HUES6 (cell line): ENCODE data around the gene TMEM269.
A peak's percentile ranks its signal among the peaks of the same experiment; 100 is the strongest.
"Not testable (repeated sequence)": the region's sequence is repeated elsewhere in the genome, so short reads cannot be mapped to it uniquely, and the experiment has no call there.

Source experiments
- H3K27ac ChIP-seq: 2 replicates; pipeline ENCODE4 v1.7.0; 2013; ENCODE audit warnings: low read depth, mild to moderate bottlenecking, low read length, inconsistent platforms
- H3K27me3 ChIP-seq: 2 replicates; pipeline ENCODE4 v1.6.1; 2013; ENCODE audit warnings: low read length; ENCODE audit not compliant: control insufficient read depth, insufficient read depth
- H3K36me3 ChIP-seq: 2 replicates; pipeline ENCODE4 v1.6.1; 2013; ENCODE audit warnings: low read length; ENCODE audit not compliant: control insufficient read depth, insufficient read depth
- H3K4me1 ChIP-seq: 2 replicates; pipeline ENCODE4 v1.6.1; 2013; ENCODE audit warnings: low read length; ENCODE audit not compliant: control insufficient read depth, insufficient read depth
- H3K4me3 ChIP-seq: 2 replicates; pipeline ENCODE4 v1.5.1; 2013; ENCODE audit warnings: low read depth, low read length
- H3K9ac ChIP-seq: one replicate; pipeline ENCODE4 v1.6.1; 2013; ENCODE audit warnings: mild to moderate bottlenecking, low read length
- H3K9me3 ChIP-seq: 2 replicates; pipeline ENCODE4 v1.6.1; 2013; ENCODE audit warnings: low read depth, low read length; ENCODE audit not compliant: control insufficient read depth, insufficient read depth

TMEM269 gene

DNA sequence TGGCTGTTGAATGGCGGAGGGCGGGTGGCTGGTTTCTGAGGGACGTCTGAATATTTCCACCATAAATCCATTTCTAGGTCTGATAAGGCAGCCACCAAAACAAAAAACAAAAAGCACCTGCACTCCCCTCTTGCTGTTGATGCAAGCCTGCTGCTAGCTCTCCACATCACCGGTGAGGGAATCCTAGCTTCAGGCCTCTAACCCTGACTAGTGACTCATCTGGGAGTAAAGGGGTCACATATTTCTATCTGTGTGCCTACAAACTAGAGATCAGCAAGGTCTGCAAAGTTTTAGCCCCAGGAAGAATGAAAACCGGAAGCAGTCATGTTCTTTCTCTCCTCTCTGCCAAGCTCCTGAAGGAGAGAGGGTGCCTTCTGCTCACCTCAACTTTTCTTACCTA lies 21.8 kb downstream of the TMEM269 start:
- Histone ChIP-seq H3K4me1 (no peaks in the 10 kb centered on the region), H3K27me3 (no peaks in the 10 kb centered on the region), H3K4me3 (no peak overlapping the region), H3K27ac (no peak overlapping the region), H3K9ac (no peak overlapping the region), H3K9me3 (peaks cover 19% of the 10 kb centered on the region), H3K36me3 (peaks cover 24% of the 10 kb centered on the region)

- Histone ChIP-seq H3K4me3 (no peak overlapping the region), H3K27me3 (no peaks in the 10 kb centered on the region), H3K36me3 (peaks cover 24% of the 10 kb centered on the region), H3K9ac (no peak overlapping the region), H3K4me1 (no peaks in the 10 kb centered on the region), H3K27ac (no peak overlapping the region), H3K9me3 (peaks cover 19% of the 10 kb centered on the region)
Measured at GRCh38 chr1:42807056-42807668, 22.4 kb downstream of the TMEM269 start.

DNA sequence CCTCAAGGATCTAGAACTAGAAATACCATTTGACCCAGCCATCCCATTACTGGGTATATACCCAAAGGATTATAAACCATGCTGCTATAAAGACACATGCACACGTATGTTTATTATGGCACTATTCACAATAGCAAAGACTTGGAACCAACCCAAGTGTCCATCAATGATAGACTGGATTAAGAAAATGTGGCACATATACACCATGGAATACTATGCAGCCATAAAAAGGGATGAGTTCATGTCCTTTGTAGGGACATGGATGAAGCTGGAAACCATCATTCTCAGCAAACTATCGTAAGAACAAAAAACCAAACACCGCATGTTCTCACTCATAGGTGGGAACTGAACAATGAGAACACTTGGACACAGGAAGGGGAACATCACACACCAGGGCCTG lies 30.0 kb downstream of the TMEM269 start:
- H3K9ac ChIP-seq, H3K27ac ChIP-seq: not testable (repeated sequence)

DNA sequence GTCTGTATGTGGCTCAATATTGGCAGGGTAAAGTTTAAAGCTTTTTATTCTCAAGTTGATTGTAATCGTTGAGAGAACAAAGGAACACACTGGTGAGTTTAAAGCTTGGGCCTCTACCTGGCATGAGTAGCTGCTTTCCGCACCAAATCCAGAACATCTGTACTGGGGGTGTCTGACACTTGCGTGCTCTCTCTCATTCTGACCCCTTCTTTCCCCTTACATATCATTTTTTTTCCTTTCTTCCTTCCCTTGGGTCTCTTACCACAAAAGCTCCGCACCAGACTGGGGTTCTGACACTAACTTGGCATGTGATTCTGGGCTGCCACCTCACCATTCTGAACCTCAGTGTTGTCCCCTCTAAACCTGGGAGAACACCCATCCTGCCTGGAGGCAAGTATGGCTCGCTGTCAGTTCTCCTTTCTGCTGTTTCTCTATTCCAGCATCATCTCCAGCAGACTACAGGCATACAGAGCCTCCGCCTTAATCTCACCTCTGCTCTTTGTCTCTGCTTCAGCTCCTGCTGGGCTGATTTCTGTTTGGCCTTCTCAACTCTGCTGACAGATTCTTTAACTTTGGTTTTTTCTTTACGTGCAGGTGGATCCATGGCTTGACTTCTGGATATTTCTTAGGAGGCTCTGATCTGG lies 31.3 kb downstream of the TMEM269 start:
- no peaks in the 10 kb centered on the region for H3K27me3 ChIP-seq
- H3K4me1 ChIP-seq: peaks cover 17% of the 10 kb centered on the region
- H3K4me3 ChIP-seq: peak overlapping the region; percentile 99
- H3K36me3 ChIP-seq: peaks cover 3% of the 10 kb centered on the region
- H3K27ac ChIP-seq: peak overlapping the region; percentile 40; the same call in 1 of the 2 replicates
- peak overlapping the region; percentile 82 for H3K9ac ChIP-seq
- H3K9me3 ChIP-seq: no peaks in the 10 kb centered on the region

More for the DNA sequence above, 30.0 kb downstream of the TMEM269 start:
- H3K27me3 ChIP-seq, H3K36me3 ChIP-seq, H3K9me3 ChIP-seq, H3K4me3 ChIP-seq: not testable (repeated sequence)
- H3K4me1 ChIP-seq: peaks cover 12% of the 10 kb centered on the region

GRCh38 chr1:42816585-42817439 lies 32.0 kb downstream of the TMEM269 start, which contains the start of the genes ERMAP and SVBP:
ERMAP (plus strand) TSS chr1:42817122; CDS start chr1:42830449, 13,327 bp downstream.
SVBP (minus strand) TSS chr1:42817397; CDS start chr1:42816544, 853 bp downstream.
- H3K27ac ChIP-seq: peak within 1 kb of the TSS; percentile 99
- peak within 1 kb of the TSS; percentile 98 for H3K9ac ChIP-seq
- peaks cover 18% of the 10 kb centered on the region for H3K4me1 ChIP-seq
- no peaks in the 10 kb centered on the region for H3K9me3 ChIP-seq
- no peaks in the 10 kb centered on the region for H3K27me3 ChIP-seq
- peak within 1 kb of the TSS; percentile 99 for H3K4me3 ChIP-seq
- H3K36me3 ChIP-seq: no peaks in the 10 kb centered on the region

DNA sequence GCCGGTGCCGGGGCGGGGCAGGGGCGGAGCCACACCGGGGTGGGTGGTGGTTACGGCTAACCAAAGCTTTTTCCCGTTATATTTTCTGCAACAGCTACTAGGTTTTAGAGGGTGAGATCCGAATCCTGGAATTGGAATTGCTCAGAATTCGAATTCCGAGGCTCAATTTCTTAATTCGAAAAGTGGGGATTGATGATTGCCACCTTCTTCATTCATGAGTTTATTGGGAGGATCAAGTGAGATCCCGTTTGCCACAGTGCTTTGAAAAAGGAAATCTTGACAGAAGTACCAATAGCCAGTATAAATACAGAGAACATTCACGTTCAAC lies 32.6 kb downstream of the TMEM269 start:
- peak overlapping the region; percentile 99 for H3K27ac ChIP-seq
- H3K27me3 ChIP-seq: no peaks in the 10 kb centered on the region
- H3K9ac ChIP-seq: no peak overlapping the region
- H3K9me3 ChIP-seq: no peaks in the 10 kb centered on the region
- H3K4me3 ChIP-seq: peak overlapping the region; percentile 99
- no peaks in the 10 kb centered on the region for H3K36me3 ChIP-seq
- H3K4me1 ChIP-seq: peaks cover 18% of the 10 kb centered on the region

- Histone ChIP-seq H3K4me1 (peaks cover 20% of the 10 kb centered on the region), H3K27me3 (no peaks in the 10 kb centered on the region), H3K36me3 (no peaks in the 10 kb centered on the region), H3K4me3 (no peak overlapping the region; the same call in 1 of the 2 replicates), H3K9me3 (no peaks in the 10 kb centered on the region), H3K27ac (no peak overlapping the region), H3K9ac (no peak overlapping the region)
Measured at GRCh38 chr1:42817976-42818375, 33.2 kb downstream of the TMEM269 start.

DNA sequence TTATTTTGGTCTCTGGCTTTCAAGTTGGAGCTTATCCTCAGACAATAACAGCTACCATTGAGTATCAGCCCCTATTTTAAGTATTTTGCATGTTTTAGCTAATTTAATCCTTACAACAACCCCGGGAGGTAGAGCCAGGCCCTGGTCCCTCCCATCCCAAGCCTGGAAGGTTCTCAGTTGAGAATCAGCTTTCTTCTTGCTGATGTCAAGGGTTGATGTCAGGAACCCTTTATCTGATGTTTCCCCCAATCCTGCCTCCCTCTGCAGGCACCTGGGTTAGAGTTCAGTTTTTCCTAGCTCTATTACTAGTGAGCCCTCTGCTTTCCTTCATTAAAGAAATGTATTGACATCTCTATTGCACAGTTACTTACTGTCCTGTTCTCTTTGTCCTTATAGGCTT lies 36.0 kb downstream of the TMEM269 start:
- H3K9ac ChIP-seq: no peak overlapping the region
- H3K27ac ChIP-seq: no peak overlapping the region
- H3K4me1 ChIP-seq: peaks cover 31% of the 10 kb centered on the region
- H3K4me3 ChIP-seq: no peak overlapping the region
- no peaks in the 10 kb centered on the region for H3K9me3 ChIP-seq
- H3K36me3 ChIP-seq: no peaks in the 10 kb centered on the region
- H3K27me3 ChIP-seq: no peaks in the 10 kb centered on the region

DNA sequence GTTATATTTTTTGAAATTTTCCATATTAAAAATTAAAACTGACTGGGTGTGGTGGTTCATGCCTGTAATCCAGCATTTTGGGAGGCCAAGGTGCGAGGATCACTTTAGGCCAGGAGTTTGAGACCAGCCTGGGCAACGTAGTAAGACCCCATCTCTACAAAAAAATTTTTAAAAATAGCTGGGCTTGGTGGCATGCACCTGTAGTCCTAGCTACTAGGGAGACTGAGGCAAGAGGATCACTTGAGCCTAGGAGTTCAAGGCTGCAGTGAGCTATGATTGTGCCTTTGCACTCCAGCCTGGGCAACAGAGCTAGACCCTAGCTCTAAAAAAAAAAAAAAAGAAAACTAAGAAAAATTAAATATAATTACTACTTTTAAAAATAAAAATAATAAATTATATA lies 36.9 kb downstream of the TMEM269 start:
- Histone ChIP-seq H3K4me3 (no peak overlapping the region), H3K27ac (no peak overlapping the region), H3K4me1 (peaks cover 26% of the 10 kb centered on the region), H3K36me3 (no peaks in the 10 kb centered on the region), H3K9me3 (no peaks in the 10 kb centered on the region), H3K9ac (no peak overlapping the region), H3K27me3 (no peaks in the 10 kb centered on the region)

DNA sequence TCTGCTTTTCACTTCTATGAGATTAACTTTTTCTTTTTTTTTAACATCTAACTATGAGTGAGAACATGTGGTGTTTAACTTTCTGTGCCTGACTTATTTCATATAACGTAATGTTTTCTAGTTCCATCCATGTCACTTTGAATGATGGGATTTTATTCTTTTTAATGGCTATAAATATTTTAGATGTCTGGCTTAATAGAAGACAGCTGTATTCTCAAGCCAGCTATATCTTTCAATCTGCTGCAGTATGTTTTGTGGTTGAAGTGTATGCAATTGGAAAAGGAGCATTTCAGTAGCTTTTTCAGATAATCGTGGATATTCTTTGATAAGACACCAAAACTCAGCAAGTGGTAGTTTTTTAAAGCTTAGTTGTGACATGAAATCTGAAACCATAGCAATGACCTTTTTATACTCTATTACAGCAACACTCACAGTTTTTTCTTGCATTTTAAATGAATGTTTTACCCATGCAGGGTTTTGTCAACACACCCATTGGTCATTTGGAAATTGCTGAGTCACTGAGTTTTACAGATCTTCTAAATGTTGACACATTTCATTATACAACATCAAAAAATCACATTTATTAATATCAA lies 38.1 kb downstream of the TMEM269 start:
- 0 out of 2 replicates have a peak overlapping the region, but pooled peaks have one; percentile 51 for H3K27ac ChIP-seq
- H3K4me3 ChIP-seq: no peak overlapping the region
- no peaks in the 10 kb centered on the region for H3K27me3 ChIP-seq

More for the DNA sequence above, 38.1 kb downstream of the TMEM269 start:
- Histone ChIP-seq H3K36me3 (no peaks in the 10 kb centered on the region), H3K4me1 (peaks cover 22% of the 10 kb centered on the region), H3K9ac (no peak overlapping the region), H3K9me3 (no peaks in the 10 kb centered on the region)
